Measurements from ENCODE around the gene SLX1A.
"Not testable (repeated sequence)": the region's sequence is repeated elsewhere in the genome, so short reads cannot be mapped to it uniquely, and the experiment has no call there.

GRCh38 chr16:30169416-30169815, 24.3 kb upstream of the SLX1A start:
- TF ChIP-seq CTCF (IDR thresholded peaks at IDR 0.05); EZH2 (IDR thresholded peaks at IDR 0.05; ENCODE audit: borderline replicate concordance, insufficient read depth, low read depth, low read length, poor library complexity, severe bottlenecking): not testable (repeated sequence)
